Measurements from ENCODE around the gene TOR3A. TPM values are rescaled to one million over a fixed set of nuclear protein-coding genes. Genes with fewer than 3 reads are reported as not detected.

The TOR3A gene
- total and polyA plus RNA-seq, 2 donors (not counting 3 experiments of a cell fraction or from before 2014, with no cell fraction given): 14.9 to 16.7 TPM

- Histone ChIP-seq H3K9me1 (replicated peaks; ENCODE audit: control insufficient read depth, extremely low read depth, insufficient read depth, low read length) (no peaks in the 10 kb centered on the region), H3K4me3 (replicated peaks in 1 of 3; ENCODE audit: insufficient read depth in 1 of 3, low read depth in 1 of 3, low read length in 3 of 3) (peak overlapping the region; percentile 83 to 99 (median 87)), H3K27me3 (ENCODE audit: control insufficient read depth in 2 of 2, insufficient read depth in 2 of 2, low read length in 2 of 2) (no peaks in the 10 kb centered on the region), H3K36me3 (ENCODE audit: control insufficient read depth in 2 of 2, extremely low read depth in 1 of 2, insufficient read depth in 2 of 2, low read length in 2 of 2) (peaks cover 5 to 16% of the 10 kb centered on the region in 2 experiments), H3K4me2 (ENCODE audit: insufficient read depth, low read length) (peak overlapping the region; percentile 95), H3K79me2 (ENCODE audit: control insufficient read depth, insufficient read depth, low read length) (peaks cover 57% of the 10 kb centered on the region), H3K9me3 (replicated peaks; ENCODE audit: control insufficient read depth, insufficient read depth, low read length) (no peaks in the 10 kb centered on the region), H3K27ac (ENCODE audit: insufficient read depth, low read depth, low read length) (peak overlapping the region; percentile 95), H3K9ac (replicated peaks; ENCODE audit: extremely low read depth, insufficient read depth, low read length) (peak overlapping the region; percentile 99), H3K4me1 (ENCODE audit: control insufficient read depth, extremely low read depth, insufficient read depth, low read length) (peaks cover 49% of the 10 kb centered on the region), H4K20me1 (replicated peaks; ENCODE audit: control insufficient read depth, extremely low read depth, insufficient read depth, low read length) (no peaks in the 10 kb centered on the region), H2AFZ (ENCODE audit: low read depth, low read length) (no peak overlapping the region)
- intact Hi-C loops (cut with micrococcal nuclease) (loop anchor here (1.0 to 5.0 kb wide), 5 partner anchors 22 to 224 kb away; partner anchors contain the start of genes AXDND1 and SOAT1), dilution Hi-C loops (cut with MboI; ENCODE audit: extremely low pct_ligation_motif_present, low sequenced_read_pairs) (no loop called here)
- DNase-seq (ENCODE audit: low read depth, low spot score) (peak; percentile 97), FAIRE-seq (peak; percentile 81)
- BruUV-seq (replicated peaks): no TSS peak
- CTCF ChIA-PET: interaction anchor here (0.9 to 2.4 kb wide), 5 partner anchors 17 to 51 kb away, joined by 3 to 10 read pairs (median 4); no protein-coding TSS in a partner anchor
- TF ChIP-seq MAX (IDR thresholded peaks at IDR 0.05; ENCODE audit: insufficient read depth, insufficient read length) (peak; percentile 44), JUN (IDR thresholded peaks at IDR 0.05; ENCODE audit: borderline replicate concordance, insufficient read depth, insufficient read length, low read depth) (peak; percentile 65), MYC (IDR thresholded peaks at IDR 0.05; ENCODE audit: low read depth, low read length) (no peak), EZH2 (IDR thresholded peaks at IDR 0.05; ENCODE audit: borderline replicate concordance, low read depth, low read length, severe bottlenecking) (no peak), POLR2AphosphoS5 (IDR thresholded peaks at IDR 0.05; ENCODE audit: insufficient read depth, low read depth, low read length) (peak; percentile 96), FOS (IDR thresholded peaks at IDR 0.05; ENCODE audit: borderline replicate concordance, insufficient read depth, low read length) (peak; percentile 66), CTCF (IDR thresholded peaks at IDR 0.05; ENCODE audit: extremely low read depth in 1 of 2, insufficient read depth in 1 of 2, low read depth in 1 of 2, low read length in 2 of 2) (no peak), POLR2A (IDR thresholded peaks at IDR 0.05; ENCODE audit: low read depth, low read length) (peak; percentile 99), GATA2 (IDR thresholded peaks at IDR 0.05; ENCODE audit: insufficient read depth, insufficient read length, low read depth, low read length) (no peak)
- POLR2A ChIA-PET: interaction anchor here (0.6 to 0.9 kb wide), 2 partner anchors 13 to 72 kb away, joined by 3 to 5 read pairs; no protein-coding TSS in a partner anchor
Observed at GRCh38 chr1:179142889-179143299, 61.0 kb downstream of the TOR3A start.
